ENCODE results near the gene ESPN.

- TF ChIP-seq CTCF (IDR thresholded peaks at IDR 0.05), result no peak
- TF ChIP-seq POLR2A (IDR thresholded peaks at IDR 0.05), result no peak
Measured at GRCh38 chr1:6483761-6484117, 59.2 kb downstream of the ESPN start.

Data from adrenal gland (tissue), 5 donors.